SK-N-SH (cell line): ENCODE data around the gene SND1. TPM values are rescaled to one million over a fixed set of nuclear protein-coding genes. Genes with fewer than 3 reads are reported as not detected.

Experiments used
- CTCF ChIA-PET: fragments of 300-600, 350-600 bp; formaldehyde crosslinking; extraction: SDS; loops from one replicate; lab custom pipeline; 2021; lab: Yijun Ruan, JAX
- POLR2A ChIA-PET: fragments of 350-600 bp; sonication (Branson Sonifier 250); formaldehyde crosslinking; extraction: SDS; loops from one replicate; lab custom pipeline; 2020; ENCODE audit warnings: antibody characterized with exemption, inconsistent platforms; lab: Yijun Ruan, JAX
- DNase-seq: peaks from one replicate; pipeline ENCODE4 v3.0.0; 2012
- H2AFZ ChIP-seq: fragments of 200-600 bp; sonication (generic); 2 replicates; pipeline ENCODE4 v1.8.1; 2016; ENCODE audit warnings: antibody characterized with exemption, mild to moderate bottlenecking, low read depth
- H3F3A ChIP-seq: fragments of 200-600 bp; sonication (generic); replicated peaks from 2 replicates; pipeline ENCODE3; 2016; ENCODE audit warnings: antibody characterized with exemption, mild to moderate bottlenecking; ENCODE audit not compliant: insufficient read depth
- H3K27ac ChIP-seq, 2 experiments: fragments of 200-500 bp in 1 of 2; fragments of 200-600 bp in 1 of 2; sonication (Bioruptor generic) in 1 of 2; sonication (generic), shearing (Covaris generic) in 1 of 2; 2 replicates each; pipeline versions ENCODE4 v1.5.1 to v1.6.1; 2014 to 2016; ENCODE audit warnings: low read depth in 2 of 2, inconsistent platforms in 1 of 2, low read length in 1 of 2, mild to moderate bottlenecking in 1 of 2, mixed read lengths in 1 of 2
- H3K27me3 ChIP-seq: fragments of 200-600 bp; sonication (generic), shearing (Covaris generic); 2 replicates; pipeline ENCODE4 v1.6.1; 2016; ENCODE audit warnings: mixed run types; ENCODE audit not compliant: insufficient read depth
- H3K36me3 ChIP-seq, 2 experiments: fragments of 200-500 bp in 1 of 2; fragments of 200-600 bp in 1 of 2; sonication (Bioruptor generic) in 1 of 2; sonication (generic) in 1 of 2; replicated peaks in 1 of 2; 2 replicates each; pipeline versions ENCODE3 to v1.5.1; 2014 to 2016; ENCODE audit warnings: low read length in 1 of 2, mild to moderate bottlenecking in 1 of 2; ENCODE audit not compliant: insufficient read depth in 2 of 2, control insufficient read depth in 1 of 2
- H3K4me1 ChIP-seq, 2 experiments: fragments of 200-500 bp in 1 of 2; fragments of 200-600 bp in 1 of 2; sonication (Bioruptor generic) in 1 of 2; sonication (generic), shearing (Covaris generic) in 1 of 2; 2 replicates each; pipeline versions ENCODE4 v1.5.1 to v1.6.1; 2014 to 2016; ENCODE audit warnings: low read depth in 1 of 2, low read length in 1 of 2, mixed run types in 1 of 2; ENCODE audit not compliant: insufficient read depth in 2 of 2, control insufficient read depth in 1 of 2
- H3K4me2 ChIP-seq: fragments of 200-600 bp; sonication (generic), shearing (Covaris generic); 2 replicates; pipeline ENCODE4 v1.6.1; 2017; ENCODE audit warnings: mixed run types
- H3K4me3 ChIP-seq, 2 experiments: fragments of 200-500 bp in 1 of 2; fragments of 200-600 bp in 1 of 2; sonication (Bioruptor generic) in 1 of 2; sonication (generic), shearing (Covaris generic) in 1 of 2; 2 replicates each; pipeline versions ENCODE4 v1.5.1 to v1.8.1; 2014 to 2016; ENCODE audit warnings: low read depth in 2 of 2, inconsistent platforms in 1 of 2, low read length in 1 of 2, mild to moderate bottlenecking in 1 of 2, mixed read lengths in 1 of 2, moderate library complexity in 1 of 2
- H3K79me2 ChIP-seq: fragments of 200-600 bp; sonication (generic); 2 replicates; pipeline ENCODE4 v1.8.1; 2017; ENCODE audit warnings: mild to moderate bottlenecking; ENCODE audit not compliant: insufficient read depth
- H3K9ac ChIP-seq: fragments of 200-600 bp; sonication (generic); 2 replicates; pipeline ENCODE4 v1.6.1; 2017; ENCODE audit warnings: mixed run types
- H3K9me2 ChIP-seq: fragments of 200-600 bp; sonication (generic); 2 replicates; pipeline ENCODE4 v1.6.1; 2017; ENCODE audit warnings: mixed run types
- H3K9me3 ChIP-seq: fragments of 200-600 bp; sonication (generic); 2 replicates; pipeline ENCODE4 v1.6.1; 2017; ENCODE audit warnings: mixed run types, mild to moderate bottlenecking, moderate library complexity
- H4K20me1 ChIP-seq: fragments of 200-600 bp; sonication (generic); 2 replicates; pipeline ENCODE4 v1.6.1; 2017; ENCODE audit warnings: mild to moderate bottlenecking, mixed run types; ENCODE audit not compliant: insufficient read depth
- FOXJ3 ChIP-seq: sonication (generic); formaldehyde crosslinking; IDR thresholded peaks from 2 replicates; pipeline ENCODE4 v1.5.1; 2020; ENCODE audit warnings: mild to moderate bottlenecking, missing genetic modification reagents
- GABPA ChIP-seq: IDR thresholded peaks from 2 replicates; pipeline ENCODE4 v1.4.0; 2012; ENCODE audit warnings: low read depth, mild to moderate bottlenecking
- JUND ChIP-seq: IDR thresholded peaks from 2 replicates; pipeline ENCODE4 v1.4.0; 2012
- MXI1 ChIP-seq: IDR thresholded peaks from 2 replicates; pipeline ENCODE4 v1.6.1; 2012; ENCODE audit warnings: mild to moderate bottlenecking, low read depth, low read length, improper control_type of control experiment
- RAD21 ChIP-seq: IDR thresholded peaks from 2 replicates; pipeline ENCODE4 v1.6.1; 2012; ENCODE audit warnings: mild to moderate bottlenecking, low read length
- TAF1 ChIP-seq: IDR thresholded peaks from 2 replicates; pipeline ENCODE4 v1.6.1; 2012; ENCODE audit warnings: low read depth, mild to moderate bottlenecking, low read length, moderate library complexity, borderline replicate concordance
- TCF12 ChIP-seq: IDR thresholded peaks from 2 replicates; pipeline ENCODE4 v1.4.0; 2012
- WGBS: methylation state at CpG from one replicate; pipeline ENCODE4 v1.1.6; 2017; ENCODE audit warnings: low lambda C conversion rate; 5-methylcytosine and 5-hydroxymethylcytosine counted together
- polyA plus RNA-seq, 3 experiments: library from polyadenylated mRNA; depleted of rRNA; stranded (reverse); fragments of >200 nt; gene quantifications; 2 replicates each; pipeline ENCODE4 v1.2.3, GENCODE V29; 2012
- TF ChIP-seq, protein P1 (sequence below): IDR thresholded peaks from 2 replicates; pipeline ENCODE4; 2012
- TF ChIP-seq, protein P2 (sequence below): fragments of 200-600 bp; sonication (generic); IDR thresholded peaks from 2 replicates; pipeline ENCODE4 v1.6.1; 2017; ENCODE audit warnings: antibody characterized with exemption, mild to moderate bottlenecking, moderate library complexity
- TF ChIP-seq, protein P3 (sequence below): IDR thresholded peaks from 2 replicates; pipeline ENCODE4 v1.6.1; 2012; ENCODE audit warnings: mild to moderate bottlenecking, low read depth, low read length, moderate library complexity

SND1 gene
- polyA plus RNA-seq, 1 of the 3 experiments (the other 2 are of a cell fraction): 165 TPM

DNA sequence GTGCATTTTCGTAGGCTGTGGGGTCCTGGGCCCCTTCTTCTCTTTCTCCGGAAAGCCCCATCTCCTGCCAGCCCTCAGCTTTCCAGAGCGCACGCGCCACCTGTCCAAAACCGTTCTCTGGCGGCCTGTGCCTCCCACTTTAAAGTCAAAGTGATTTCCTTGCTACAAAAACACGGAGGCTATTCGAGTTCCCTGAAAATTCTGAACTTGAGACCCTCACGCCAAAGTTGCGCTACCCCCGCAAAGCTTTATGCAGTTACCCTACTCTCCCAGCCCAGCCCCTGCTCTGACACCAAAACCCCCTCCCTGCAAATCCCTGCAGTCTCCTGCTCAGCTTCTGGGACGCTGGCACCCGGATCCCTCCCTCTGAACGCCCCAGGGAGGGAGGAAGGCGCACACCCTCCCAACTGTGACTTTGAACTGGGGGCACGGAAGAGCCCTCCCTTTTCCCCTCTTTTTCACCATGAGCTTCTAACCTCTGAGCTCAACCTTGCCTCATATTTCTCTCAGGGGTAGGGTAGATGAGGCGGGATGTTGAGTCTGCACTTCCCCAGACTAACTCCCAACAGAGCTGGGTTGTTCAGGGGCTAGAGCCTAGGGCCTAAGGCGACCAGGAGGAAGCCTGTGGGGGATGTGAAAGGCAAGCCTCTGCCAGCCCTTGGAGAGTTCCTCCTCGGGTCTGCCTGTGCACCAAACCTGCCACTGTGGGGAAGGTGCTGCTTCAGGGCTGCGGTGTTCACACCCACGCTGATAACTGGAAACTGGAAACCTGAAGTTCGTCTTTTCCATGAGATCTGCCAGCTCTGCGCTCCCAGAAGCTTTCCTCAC, 31.4 kb upstream of the SND1 start:
- Histone ChIP-seq H2AFZ (no peak overlapping the region), H3K4me1 (no peaks in the 10 kb centered on the region; a peak in 1 of 4 replicates), H3K4me2 (peak overlapping the region; percentile 50), H3K4me3 (no peak overlapping the region), H3K27ac (no peak overlapping the region), H3K27me3 (peaks cover 66% of the 10 kb centered on the region), H3K36me3 (no peaks in the 10 kb centered on the region), H3K79me2 (no peaks in the 10 kb centered on the region), H3K9ac (no peak overlapping the region), H3K9me3 (0 out of 2 replicates have a peak, but pooled peaks cover 3% of the 10 kb centered on the region), H3F3A (no peaks in the 10 kb centered on the region), H3K9me2 (no peaks in the 10 kb centered on the region), H4K20me1 (no peaks in the 10 kb centered on the region)
- WGBS: 3% methylated on average over 23 of the region's 24 CpGs
- TF ChIP-seq TAF1 (no peak), TCF12 (no peak), GABPA (no peak), JUND (no peak)
- TF ChIP-seq, protein P1, sequence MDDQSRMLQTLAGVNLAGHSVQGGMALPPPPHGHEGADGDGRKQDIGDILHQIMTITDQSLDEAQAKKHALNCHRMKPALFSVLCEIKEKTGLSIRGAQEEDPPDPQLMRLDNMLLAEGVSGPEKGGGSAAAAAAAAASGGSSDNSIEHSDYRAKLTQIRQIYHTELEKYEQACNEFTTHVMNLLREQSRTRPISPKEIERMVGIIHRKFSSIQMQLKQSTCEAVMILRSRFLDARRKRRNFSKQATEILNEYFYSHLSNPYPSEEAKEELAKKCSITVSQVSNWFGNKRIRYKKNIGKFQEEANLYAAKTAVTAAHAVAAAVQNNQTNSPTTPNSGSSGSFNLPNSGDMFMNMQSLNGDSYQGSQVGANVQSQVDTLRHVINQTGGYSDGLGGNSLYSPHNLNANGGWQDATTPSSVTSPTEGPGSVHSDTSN: no peak
- ChIA-PET POLR2A (no interaction called here), CTCF (interaction anchor here (1.0 to 1.3 kb wide), 3 partner anchors 8 to 32 kb away, joined by 3 to 7 read pairs (median 5); partner anchors contain the start of gene ARF5)
- no peak for DNase-seq

DNA sequence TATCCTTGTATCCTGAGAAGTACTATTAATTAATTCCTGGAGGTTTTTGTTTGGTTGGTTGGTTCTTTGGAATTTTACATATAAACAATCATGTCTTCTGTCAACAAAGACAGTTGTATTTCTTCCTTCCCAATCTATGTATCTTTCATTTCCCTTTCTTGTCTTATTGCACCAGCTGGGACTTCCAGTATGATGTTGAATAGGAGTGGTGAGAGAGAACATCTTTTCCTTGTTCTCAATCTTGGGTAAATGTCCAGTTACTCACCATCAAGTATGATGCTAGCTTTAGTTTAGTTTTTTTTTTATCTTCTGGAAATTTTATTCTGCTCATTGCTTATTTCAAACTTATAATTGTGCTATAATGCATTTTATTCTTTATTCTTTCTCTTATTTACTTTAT, 26.7 kb upstream of the SND1 start:
- Histone ChIP-seq H3K4me1 (no peaks in the 10 kb centered on the region; a peak in 1 of 4 replicates), H2AFZ (no peak overlapping the region), H3K9ac (no peak overlapping the region), H3K4me2 (no peak overlapping the region), H4K20me1 (no peaks in the 10 kb centered on the region), H3K27me3 (peaks cover 19% of the 10 kb centered on the region), H3F3A (no peaks in the 10 kb centered on the region), H3K4me3 (no peak overlapping the region), H3K9me2 (no peaks in the 10 kb centered on the region), H3K9me3 (0 out of 2 replicates have a peak, but pooled peaks cover 3% of the 10 kb centered on the region), H3K27ac (no peak overlapping the region), H3K36me3 (no peaks in the 10 kb centered on the region), H3K79me2 (no peaks in the 10 kb centered on the region)
- POLR2A ChIA-PET: no interaction called here
- DNase-seq: no peak
- TF ChIP-seq, protein P2, sequence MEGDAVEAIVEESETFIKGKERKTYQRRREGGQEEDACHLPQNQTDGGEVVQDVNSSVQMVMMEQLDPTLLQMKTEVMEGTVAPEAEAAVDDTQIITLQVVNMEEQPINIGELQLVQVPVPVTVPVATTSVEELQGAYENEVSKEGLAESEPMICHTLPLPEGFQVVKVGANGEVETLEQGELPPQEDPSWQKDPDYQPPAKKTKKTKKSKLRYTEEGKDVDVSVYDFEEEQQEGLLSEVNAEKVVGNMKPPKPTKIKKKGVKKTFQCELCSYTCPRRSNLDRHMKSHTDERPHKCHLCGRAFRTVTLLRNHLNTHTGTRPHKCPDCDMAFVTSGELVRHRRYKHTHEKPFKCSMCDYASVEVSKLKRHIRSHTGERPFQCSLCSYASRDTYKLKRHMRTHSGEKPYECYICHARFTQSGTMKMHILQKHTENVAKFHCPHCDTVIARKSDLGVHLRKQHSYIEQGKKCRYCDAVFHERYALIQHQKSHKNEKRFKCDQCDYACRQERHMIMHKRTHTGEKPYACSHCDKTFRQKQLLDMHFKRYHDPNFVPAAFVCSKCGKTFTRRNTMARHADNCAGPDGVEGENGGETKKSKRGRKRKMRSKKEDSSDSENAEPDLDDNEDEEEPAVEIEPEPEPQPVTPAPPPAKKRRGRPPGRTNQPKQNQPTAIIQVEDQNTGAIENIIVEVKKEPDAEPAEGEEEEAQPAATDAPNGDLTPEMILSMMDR: no peak
- TF ChIP-seq, protein P3, sequence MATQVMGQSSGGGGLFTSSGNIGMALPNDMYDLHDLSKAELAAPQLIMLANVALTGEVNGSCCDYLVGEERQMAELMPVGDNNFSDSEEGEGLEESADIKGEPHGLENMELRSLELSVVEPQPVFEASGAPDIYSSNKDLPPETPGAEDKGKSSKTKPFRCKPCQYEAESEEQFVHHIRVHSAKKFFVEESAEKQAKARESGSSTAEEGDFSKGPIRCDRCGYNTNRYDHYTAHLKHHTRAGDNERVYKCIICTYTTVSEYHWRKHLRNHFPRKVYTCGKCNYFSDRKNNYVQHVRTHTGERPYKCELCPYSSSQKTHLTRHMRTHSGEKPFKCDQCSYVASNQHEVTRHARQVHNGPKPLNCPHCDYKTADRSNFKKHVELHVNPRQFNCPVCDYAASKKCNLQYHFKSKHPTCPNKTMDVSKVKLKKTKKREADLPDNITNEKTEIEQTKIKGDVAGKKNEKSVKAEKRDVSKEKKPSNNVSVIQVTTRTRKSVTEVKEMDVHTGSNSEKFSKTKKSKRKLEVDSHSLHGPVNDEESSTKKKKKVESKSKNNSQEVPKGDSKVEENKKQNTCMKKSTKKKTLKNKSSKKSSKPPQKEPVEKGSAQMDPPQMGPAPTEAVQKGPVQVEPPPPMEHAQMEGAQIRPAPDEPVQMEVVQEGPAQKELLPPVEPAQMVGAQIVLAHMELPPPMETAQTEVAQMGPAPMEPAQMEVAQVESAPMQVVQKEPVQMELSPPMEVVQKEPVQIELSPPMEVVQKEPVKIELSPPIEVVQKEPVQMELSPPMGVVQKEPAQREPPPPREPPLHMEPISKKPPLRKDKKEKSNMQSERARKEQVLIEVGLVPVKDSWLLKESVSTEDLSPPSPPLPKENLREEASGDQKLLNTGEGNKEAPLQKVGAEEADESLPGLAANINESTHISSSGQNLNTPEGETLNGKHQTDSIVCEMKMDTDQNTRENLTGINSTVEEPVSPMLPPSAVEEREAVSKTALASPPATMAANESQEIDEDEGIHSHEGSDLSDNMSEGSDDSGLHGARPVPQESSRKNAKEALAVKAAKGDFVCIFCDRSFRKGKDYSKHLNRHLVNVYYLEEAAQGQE: no peak
- TF ChIP-seq RAD21: no peak
- no peak for TF ChIP-seq MXI1
- TF ChIP-seq JUND: no peak
- no peak for TF ChIP-seq FOXJ3 (CRISPR knock-in tag)
- TF ChIP-seq TAF1: no peak
- CTCF ChIA-PET: no interaction called here
